Ovary (tissue), 3 donors: ENCODE measurements around the gene TCFL5.

Source experiments
- CTCF ChIP-seq, 3 donors: fragments of 450-650 bp in 2 of 3; fragments of 200-600 bp in 1 of 3; IDR thresholded peaks; one replicate each; pipeline versions ENCODE4 v1.5.1 to v1.8.0; 2016 to 2022; ENCODE audit warnings: antibody characterized with exemption in 3 of 3, mild to moderate bottlenecking in 1 of 3
- POLR2A ChIP-seq: fragments of 450-650 bp; IDR thresholded peaks from one replicate; pipeline ENCODE4 v1.6.1; 2017; ENCODE audit warnings: antibody characterized with exemption, mild to moderate bottlenecking, moderate library complexity
- donor health status: DM: no; HTN: no; CAD: no.

DNA sequence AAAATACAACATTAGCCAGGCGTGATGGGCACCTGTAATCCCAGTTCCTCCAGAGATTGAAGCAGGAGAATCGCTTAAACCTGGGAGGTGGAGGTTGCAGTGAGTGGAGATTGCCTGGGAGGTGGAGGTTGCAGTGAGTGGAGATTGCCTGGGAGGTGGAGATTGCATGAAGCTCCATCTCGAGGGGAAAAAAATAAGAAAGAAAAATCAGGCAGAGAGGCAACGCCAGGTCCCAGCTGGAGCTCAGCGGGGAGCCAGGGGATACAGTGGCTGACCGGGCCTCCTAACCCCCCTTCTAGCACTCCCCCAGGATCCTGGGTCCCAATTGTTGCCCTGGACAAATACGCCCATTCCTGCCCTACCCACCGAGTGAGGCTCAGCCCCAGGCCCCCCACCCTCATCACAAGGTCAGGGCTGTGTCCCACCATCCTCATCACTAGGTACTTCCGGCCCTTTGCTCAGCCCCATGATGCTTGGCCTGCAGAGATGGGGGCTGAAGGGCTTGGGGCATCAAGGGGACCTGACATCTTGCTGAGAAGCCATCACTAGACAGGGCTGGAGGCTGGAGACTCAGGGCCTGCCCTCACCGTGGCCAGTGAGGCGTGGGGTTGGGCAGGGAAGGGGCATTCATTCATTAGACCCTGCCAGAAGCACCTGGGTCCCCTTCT, 55.1 kb downstream of the TCFL5 start:
- TF ChIP-seq CTCF (IDR thresholded peaks at IDR 0.05) (no peak), POLR2A (no peak)
